HepG2 (cell line): Measurements from ENCODE around the gene PLEKHG5. TPM values are rescaled to one million over a fixed set of nuclear protein-coding genes. Genes with fewer than 3 reads are reported as not detected.
A peak's percentile ranks its signal among the peaks of the same experiment; 100 is the strongest.

Experiments used
- ATAC-seq: fragments of 200-7000 bp; cut with Tn5 transposase; 3 replicates; pipeline ENCODE4 v1.9.1; 2020; ENCODE audit warnings: mild to moderate bottlenecking, moderate library complexity
- BruUV-seq: library from RNA; stranded (reverse); fragments of 400-500 nt; replicated peaks from 2 replicates; lab custom pipeline; 2021; lab: Mats Ljungman, UMichigan
- CTCF ChIA-PET: fragments of 300-600 bp; formaldehyde crosslinking; extraction: SDS; loops from one replicate; lab custom pipeline; 2021; ENCODE audit warnings: low total read pairs, inconsistent platforms, low intra/inter-chr PET ratio; lab: Yijun Ruan, JAX
- POLR2A ChIA-PET: fragments of 350-600 bp; sonication (Branson Sonifier 250); formaldehyde crosslinking; loops from one replicate; lab custom pipeline; 2020; ENCODE audit warnings: antibody characterized with exemption, inconsistent platforms; lab: Yijun Ruan, JAX
- DNase-seq: peaks from one replicate; pipeline ENCODE4 v3.0.0-alpha.2; 2015; ENCODE audit warnings: low spot score
- FAIRE-seq: peaks from 3 replicates; lab custom pipeline; 2011; peaks lifted over from hg19 to GRCh38; lab: Jason Lieb, UNC
- H2AFZ ChIP-seq: one replicate; pipeline ENCODE4 v1.6.1; 2011; ENCODE audit warnings: low read length, inconsistent platforms
- H3K27ac ChIP-seq: fragments of 300-600 bp; 3 replicates; pipeline ENCODE4 v1.8.0; 2011; ENCODE audit warnings: mixed run types, mild to moderate bottlenecking, mixed read lengths, low read length, inconsistent platforms; ENCODE audit not compliant: insufficient read depth; ENCODE audit errors: extremely low read length
- H3K27me3 ChIP-seq, 2 experiments: fragments of 200-600 bp in 1 of 2; 2 replicates in 1 of 2; 3 replicates in 1 of 2; pipeline versions ENCODE4 v1.6.0 to v1.8.0; 2011; ENCODE audit warnings: low read length in 2 of 2, mild to moderate bottlenecking in 2 of 2, moderate library complexity in 2 of 2, inconsistent platforms in 1 of 2; ENCODE audit not compliant: insufficient read depth in 2 of 2, control insufficient read depth in 1 of 2
- H3K36me3 ChIP-seq, 2 experiments: fragments of 200-600 bp in 1 of 2; replicated peaks in 1 of 2; 2 replicates in 1 of 2; 3 replicates in 1 of 2; pipeline versions ENCODE4 v1.5.1 to v1.8.0; 2011; ENCODE audit warnings: low read length in 2 of 2, inconsistent platforms in 1 of 2; ENCODE audit not compliant: insufficient read depth in 2 of 2, control insufficient read depth in 1 of 2
- H3K4me1 ChIP-seq: 2 replicates; pipeline ENCODE4 v1.5.1; 2012; ENCODE audit warnings: low read length, inconsistent platforms; ENCODE audit not compliant: insufficient read depth
- H3K4me2 ChIP-seq: 2 replicates; pipeline ENCODE4 v1.6.0; 2011; ENCODE audit warnings: low read depth, low read length, inconsistent platforms
- H3K4me3 ChIP-seq, 3 experiments: fragments of 200-600 bp in 1 of 3; sonication (generic), shearing (Covaris generic) in 1 of 3; replicated peaks in 1 of 3; 2 replicates each; pipeline ENCODE4 v1.5.1; 2011 to 2016; ENCODE audit warnings: low read length in 3 of 3, inconsistent platforms in 2 of 3, low read depth in 2 of 3, mild to moderate bottlenecking in 2 of 3, control low read depth in 1 of 3, mixed read lengths in 1 of 3; ENCODE audit not compliant: insufficient read depth in 1 of 3
- H3K79me2 ChIP-seq: one replicate; pipeline ENCODE4 v1.6.1; 2011; ENCODE audit warnings: low read length, inconsistent platforms; ENCODE audit not compliant: insufficient read depth
- H3K9ac ChIP-seq: 2 replicates; pipeline ENCODE4 v1.6.0; 2011; ENCODE audit warnings: mild to moderate bottlenecking, low read depth, low read length, inconsistent platforms; ENCODE audit not compliant: insufficient read depth
- H3K9me3 ChIP-seq: 2 replicates; pipeline ENCODE4 v1.5.1; 2012; ENCODE audit warnings: mild to moderate bottlenecking, low read length
- H4K20me1 ChIP-seq: 2 replicates; pipeline ENCODE4 v1.6.0; 2011; ENCODE audit warnings: inconsistent platforms, mild to moderate bottlenecking, low read length, moderate library complexity; ENCODE audit not compliant: insufficient read depth
- AGO1 ChIP-seq: fragments of 200-400 bp; formaldehyde crosslinking; IDR thresholded peaks from 2 replicates; pipeline ENCODE4 v1.6.1; 2017; ENCODE audit warnings: mild to moderate bottlenecking, low read depth, low read length, moderate library complexity; ENCODE audit not compliant: poor library complexity, severe bottlenecking
- AKAP8 ChIP-seq: sonication (generic); formaldehyde crosslinking; IDR thresholded peaks from 2 replicates; pipeline ENCODE4 v1.5.1; 2020; ENCODE audit warnings: mild to moderate bottlenecking, missing genetic modification reagents
- CCDC6 ChIP-seq: sonication (generic); formaldehyde crosslinking; IDR thresholded peaks from 2 replicates; pipeline ENCODE4 v1.8.1; 2022; ENCODE audit warnings: mild to moderate bottlenecking, missing genetic modification reagents, moderate library complexity
- HOXA5 ChIP-seq: sonication (generic); formaldehyde crosslinking; IDR thresholded peaks from 2 replicates; pipeline ENCODE4 v1.4.0; 2020; ENCODE audit warnings: missing genetic modification reagents
- IRF9 ChIP-seq: sonication (generic); formaldehyde crosslinking; IDR thresholded peaks from 2 replicates; pipeline ENCODE4 v1.8.0; 2022; ENCODE audit warnings: missing genetic modification reagents, mild to moderate bottlenecking, borderline replicate concordance
- MEF2D ChIP-seq: sonication (generic); formaldehyde crosslinking; IDR thresholded peaks from 2 replicates; pipeline ENCODE4 v1.5.1; 2020; ENCODE audit warnings: mild to moderate bottlenecking, missing genetic modification reagents
- MXI1 ChIP-seq: IDR thresholded peaks from 3 replicates; pipeline ENCODE4 v1.6.1; 2012; ENCODE audit warnings: low read depth, low read length, inconsistent platforms, borderline replicate concordance
- NFE2L2 ChIP-seq: fragments of 150-350 bp; IDR thresholded peaks from 2 replicates; pipeline ENCODE4 v1.6.1; 2014; ENCODE audit warnings: low read length
- NFIB ChIP-seq: sonication (generic); formaldehyde crosslinking; IDR thresholded peaks from 2 replicates; pipeline ENCODE4 v1.9.0; 2021; ENCODE audit warnings: missing genetic modification reagents, mild to moderate bottlenecking, borderline replicate concordance
- NR3C1 ChIP-seq: sonication (generic); formaldehyde crosslinking; IDR thresholded peaks from 2 replicates; pipeline ENCODE4 v1.4.0; 2020; ENCODE audit warnings: missing genetic modification reagents
- NRL ChIP-seq: sonication (generic); formaldehyde crosslinking; IDR thresholded peaks from 2 replicates; pipeline ENCODE4 v1.5.0; 2020; ENCODE audit warnings: missing genetic modification reagents, mild to moderate bottlenecking, moderate library complexity, borderline replicate concordance
- SALL1 ChIP-seq: sonication (generic); formaldehyde crosslinking; IDR thresholded peaks from 2 replicates; pipeline ENCODE4 v1.8.0; 2022; ENCODE audit warnings: mild to moderate bottlenecking, missing genetic modification reagents
- SMYD3 ChIP-seq: sonication (generic); formaldehyde crosslinking; IDR thresholded peaks from 2 replicates; pipeline ENCODE4 v1.8.1; 2023; ENCODE audit warnings: mild to moderate bottlenecking, missing genetic modification reagents
- STAT6 ChIP-seq: sonication (generic); formaldehyde crosslinking; IDR thresholded peaks from 2 replicates; pipeline ENCODE4 v1.4.0; 2020; ENCODE audit warnings: missing genetic modification reagents, mild to moderate bottlenecking, borderline replicate concordance
- TARDBP ChIP-seq: sonication (generic); formaldehyde crosslinking; IDR thresholded peaks from 2 replicates; pipeline ENCODE4 v1.8.0; 2022; ENCODE audit warnings: mild to moderate bottlenecking, missing genetic modification reagents
- ZNF430 ChIP-seq: sonication (generic); formaldehyde crosslinking; IDR thresholded peaks from 2 replicates; pipeline ENCODE4 v1.9.0; 2021; ENCODE audit warnings: mild to moderate bottlenecking, missing genetic modification reagents
- ZNF550 ChIP-seq: sonication (generic); formaldehyde crosslinking; IDR thresholded peaks from 2 replicates; pipeline ENCODE4 v1.4.0; 2020; ENCODE audit warnings: mild to moderate bottlenecking, missing genetic modification reagents, borderline replicate concordance
- ZNF605 ChIP-seq: sonication (generic); formaldehyde crosslinking; IDR thresholded peaks from 2 replicates; pipeline ENCODE4 v1.8.0; 2022; ENCODE audit warnings: mild to moderate bottlenecking, missing genetic modification reagents
- ZSCAN31 ChIP-seq: sonication (generic); formaldehyde crosslinking; IDR thresholded peaks from 2 replicates; pipeline ENCODE4 v1.5.0; 2020; ENCODE audit warnings: low read depth, mild to moderate bottlenecking, missing genetic modification reagents
- WGBS: methylation state at CpG from one replicate; pipeline ENCODE4 v1.1.6; 2017; ENCODE audit warnings: low lambda C conversion rate; 5-methylcytosine and 5-hydroxymethylcytosine counted together
- in situ Hi-C: cut with HindIII; loops from 2 replicates; pipeline ENCODE4 v1.10.0; 2017; ENCODE audit warnings: low pct_unique_long_range_greater_than_20kb; ENCODE audit not compliant: extremely low pct_ligation_motif_present
- intact Hi-C: fragments of 100-400 bp; cut with micrococcal nuclease; formaldehyde crosslinking; loops from one replicate; pipeline ENCODE4 v1.10.0; 2022; ENCODE audit not compliant: unreplicated experiment
- polyA plus RNA-seq, 8 experiments: library from polyadenylated mRNA; depleted of rRNA in 3 of 8; stranded (reverse) in 7 of 8; unstranded in 1 of 8; fragments of >200 nt; fragmentation: Illumina TruSeq in 4 of 8; extraction: Trizol in 4 of 8; gene quantifications; 2 replicates each; pipeline versions ENCODE4 v1.2.1 to v1.2.3, GENCODE V29; 2011 to 2016; ENCODE audit warnings: low read depth in 4 of 8, missing spikeins in 1 of 8, mixed read lengths in 1 of 8; ENCODE audit not compliant: insufficient read depth in 1 of 8
- total RNA-seq, 5 experiments: library from RNA; depleted of rRNA; stranded (reverse); fragments of >200 nt; fragmentation: Illumina TruSeq; extraction: Trizol; gene quantifications; 2 replicates each; pipeline ENCODE4 v1.2.3, GENCODE V29; 2016; ENCODE audit warnings: low read depth in 1 of 5

Gene PLEKHG5
- total and polyA plus RNA-seq, 2 of the 13 experiments (the other 11 are each of a cell fraction or from before 2014, with no cell fraction given), result 1.9 to 3.5 TPM

GRCh38 chr1:6463120-6463412 is 28.4 kb downstream of the PLEKHG5 start:
- Histone ChIP-seq H3K4me2 (no peak overlapping the region), H3K4me1 (peaks cover 21% of the 10 kb centered on the region), H3K4me3 (no peak overlapping the region), H3K9ac (no peak overlapping the region), H3K27ac (no peak overlapping the region), H3K9me3 (no peaks in the 10 kb centered on the region), H2AFZ (no peak overlapping the region), H3K27me3 (no peaks in the 10 kb centered on the region), H3K36me3 (peaks cover 2 to 6% of the 10 kb centered on the region in 2 experiments; a peak in 2 of 5 replicates), H3K79me2 (no peaks in the 10 kb centered on the region), H4K20me1 (peaks cover 4% of the 10 kb centered on the region; the same call in 1 of the 2 replicates)
- ATAC-seq (no peak), DNase-seq (no peak), FAIRE-seq (no peak)
- no peak for TF ChIP-seq HOXA5 (CRISPR knock-in tag)
- TF ChIP-seq STAT6, result no peak
- TF ChIP-seq MEF2D (CRISPR knock-in tag), result no peak
- no peak for TF ChIP-seq MXI1
- peak; percentile 76; the same call in 1 of the 2 replicates for TF ChIP-seq ZNF605 (CRISPR knock-in tag)
- no peak for TF ChIP-seq ZNF550
- 0 out of 2 replicates have a peak, but pooled peaks have one; percentile 25 for TF ChIP-seq AKAP8 (CRISPR knock-in tag)
- no peak for TF ChIP-seq NRL (CRISPR knock-in tag)
- TF ChIP-seq SMYD3, result 0 out of 2 replicates have a peak, but pooled peaks have one; percentile 5
- TF ChIP-seq AGO1, result peak; percentile 1
- TF ChIP-seq TARDBP (CRISPR knock-in tag), result 0 out of 2 replicates have a peak, but pooled peaks have one; percentile 15
- no peak for TF ChIP-seq NR3C1 (CRISPR knock-in tag)
- 0 out of 2 replicates have a peak, but pooled peaks have one; percentile 48 for TF ChIP-seq NFIB (CRISPR knock-in tag)
- TF ChIP-seq ZNF430 (CRISPR knock-in tag), result peak; percentile 67; the same call in 1 of the 2 replicates
- no peak for TF ChIP-seq CCDC6 (CRISPR knock-in tag)
- no peak for TF ChIP-seq ZSCAN31 (CRISPR knock-in tag)
- no peak for TF ChIP-seq IRF9
- TF ChIP-seq NFE2L2, result no peak
- peak; percentile 3; the same call in 1 of the 2 replicates for TF ChIP-seq SALL1 (CRISPR knock-in tag)
- in situ Hi-C loops (no loop called here), intact Hi-C loops (no loop called here)
- ChIA-PET POLR2A (interaction anchor here (1.1 to 2.3 kb wide), 2 partner anchors 9 to 12 kb away, joined by 3 to 10 read pairs; no protein-coding TSS in a partner anchor), CTCF (no interaction called here)
- no TSS peak for BruUV-seq
- 88% methylated on average over 1 of the region's 1 CpG for WGBS
